ENCODE results near the gene HSPB8. TPM values are rescaled to one million over a fixed set of nuclear protein-coding genes. Genes with fewer than 3 reads are reported as not detected.
A peak's percentile ranks its signal among the peaks of the same experiment; 100 is the strongest.

HSPB8 gene
- total RNA-seq, 2 donors from 2014 or later = 1.4 to 30.8 TPM

DNA sequence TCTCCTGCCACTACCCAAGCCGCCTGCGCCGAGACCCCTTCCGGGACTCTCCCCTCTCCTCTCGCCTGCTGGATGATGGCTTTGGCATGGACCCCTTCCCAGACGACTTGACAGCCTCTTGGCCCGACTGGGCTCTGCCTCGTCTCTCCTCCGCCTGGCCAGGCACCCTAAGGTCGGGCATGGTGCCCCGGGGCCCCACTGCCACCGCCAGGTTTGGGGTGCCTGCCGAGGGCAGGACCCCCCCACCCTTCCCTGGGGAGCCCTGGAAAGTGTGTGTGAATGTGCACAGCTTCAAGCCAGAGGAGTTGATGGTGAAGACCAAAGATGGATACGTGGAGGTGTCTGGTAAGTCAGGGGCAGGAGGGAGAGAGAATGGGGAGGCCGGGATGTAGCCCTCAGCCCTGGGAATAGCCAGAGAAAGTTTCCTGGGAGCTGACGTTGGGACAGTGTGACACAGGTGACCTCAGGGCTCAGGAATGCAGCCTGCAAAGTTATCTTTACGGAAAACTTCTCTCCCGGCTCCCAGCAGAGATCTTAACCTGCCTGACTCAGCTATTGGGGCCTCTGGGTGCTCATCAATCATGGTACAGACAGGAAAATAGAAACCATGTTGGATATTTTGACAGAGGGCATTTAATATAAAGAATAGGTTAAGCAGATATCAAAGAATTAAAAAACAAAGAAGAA is 747 bp downstream of the HSPB8 start:
- H3K4me1 ChIP-seq = no peaks in the 10 kb centered on the region
- no peak for DNase-seq
- no peaks in the 10 kb centered on the region for H3K36me3 ChIP-seq
- H3K4me3 ChIP-seq = peak overlapping the region; percentile 28
- peak overlapping the region; percentile 57 for H3K27ac ChIP-seq
- intact Hi-C loops (cut with DNase I) = no loop called here
- no peaks in the 10 kb centered on the region for H3K9me3 ChIP-seq
- no peaks in the 10 kb centered on the region for H3K27me3 ChIP-seq
- no peak for TF ChIP-seq CTCF (IDR thresholded peaks at IDR 0.05)
- peak overlapping the region; percentile 48 to 68 for H3K9ac ChIP-seq (ENCODE audit: low read depth in 2 of 2, low read length in 2 of 2)

DNA sequence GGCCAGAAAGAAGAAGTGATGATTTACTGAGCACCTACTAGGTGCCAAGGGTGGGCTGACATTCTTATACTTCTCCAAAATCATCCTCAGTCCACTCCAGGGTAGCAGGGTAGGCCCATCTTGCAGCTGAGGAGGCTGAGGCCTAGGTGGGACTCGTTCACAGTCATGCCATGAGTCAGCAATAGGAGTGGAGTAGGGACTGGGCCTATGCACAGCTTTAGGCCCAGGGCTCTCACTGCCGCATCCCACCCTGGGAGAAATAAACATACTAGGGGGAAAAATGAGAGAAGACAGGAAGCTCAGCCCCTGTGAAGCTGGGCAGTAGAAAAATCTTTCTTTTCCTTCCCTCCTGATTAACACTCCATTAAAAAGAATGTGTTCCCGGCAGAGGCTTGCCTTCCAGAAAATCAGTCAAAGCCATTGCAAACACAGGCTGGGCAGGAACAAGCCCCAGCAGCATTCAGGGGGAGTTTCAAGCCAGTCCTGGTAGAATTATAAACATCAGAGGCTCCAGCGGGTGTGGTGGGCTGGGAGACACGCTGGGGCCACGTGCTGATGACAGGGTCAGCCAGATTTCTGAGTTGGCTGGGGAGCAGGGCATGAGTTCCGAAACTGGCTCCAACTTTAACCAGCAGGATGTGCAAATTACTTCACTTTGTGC is 1.8 kb downstream of the HSPB8 start:
- Histone ChIP-seq H3K9ac (ENCODE audit: low read depth in 2 of 2, low read length in 2 of 2) (peak overlapping the region; percentile 48 to 68), H3K9me3 (no peaks in the 10 kb centered on the region), H3K4me3 (peak overlapping the region; percentile 28), H3K4me1 (no peaks in the 10 kb centered on the region), H3K27me3 (no peaks in the 10 kb centered on the region), H3K36me3 (no peaks in the 10 kb centered on the region), H3K27ac (peak overlapping the region; percentile 57)
- peak; percentile 37 for DNase-seq
- no peak for TF ChIP-seq CTCF (IDR thresholded peaks at IDR 0.05)
- intact Hi-C loops (cut with DNase I) = no loop called here

- no peak for TF ChIP-seq CTCF (IDR thresholded peaks at IDR 0.05)
- Histone ChIP-seq H3K4me3 (peak overlapping the region; percentile 28), H3K27ac (no peak overlapping the region), H3K9me3 (no peaks in the 10 kb centered on the region), H3K9ac (ENCODE audit: low read depth in 2 of 2, low read length in 2 of 2) (no peak overlapping the region), H3K4me1 (no peaks in the 10 kb centered on the region), H3K27me3 (no peaks in the 10 kb centered on the region), H3K36me3 (no peaks in the 10 kb centered on the region)
- intact Hi-C loops (cut with DNase I) = no loop called here
- no peak for DNase-seq
These were observed 2.5 kb downstream of the HSPB8 start for GRCh38 chr12:119181202-119181601.

- no peak overlapping the region for H3K27ac ChIP-seq
- DNase-seq = no peak
- no peaks in the 10 kb centered on the region for H3K36me3 ChIP-seq
- no peaks in the 10 kb centered on the region for H3K4me1 ChIP-seq
- intact Hi-C loops (cut with DNase I) = no loop called here
- no peak overlapping the region for H3K4me3 ChIP-seq
- H3K27me3 ChIP-seq = no peaks in the 10 kb centered on the region
- no peaks in the 10 kb centered on the region for H3K9me3 ChIP-seq
- H3K9ac ChIP-seq (ENCODE audit: low read depth in 2 of 2, low read length in 2 of 2) = no peak overlapping the region
- no peak for TF ChIP-seq CTCF (IDR thresholded peaks at IDR 0.05)
These were observed 3.2 kb downstream of the HSPB8 start for GRCh38 chr12:119181944-119182343.

GRCh38 chr12:119182701-119183493 is 4.2 kb downstream of the HSPB8 start:
- Histone ChIP-seq H3K27me3 (no peaks in the 10 kb centered on the region), H3K9ac (ENCODE audit: low read depth in 2 of 2, low read length in 2 of 2) (no peak overlapping the region), H3K36me3 (no peaks in the 10 kb centered on the region), H3K4me3 (no peak overlapping the region), H3K4me1 (no peaks in the 10 kb centered on the region), H3K27ac (no peak overlapping the region), H3K9me3 (no peaks in the 10 kb centered on the region)
- intact Hi-C loops (cut with DNase I) = no loop called here
- TF ChIP-seq CTCF (IDR thresholded peaks at IDR 0.05) = no peak
- no peak for DNase-seq
